Measurements from ENCODE around the gene TOGARAM2.

Gene TOGARAM2

GRCh38 chr2:29014811-29015421, 33.8 kb downstream of the TOGARAM2 start:
- no peak overlapping the region for H3K4me3 ChIP-seq (ENCODE audit: low read depth, low read length)
- no peaks in the 10 kb centered on the region for H3K36me3 ChIP-seq (ENCODE audit: control insufficient read depth, insufficient read depth, low read length)
- no peak overlapping the region for H2AFZ ChIP-seq
- H3K79me2 ChIP-seq = no peaks in the 10 kb centered on the region
- no peaks in the 10 kb centered on the region for H3K27me3 ChIP-seq (ENCODE audit: control insufficient read depth, insufficient read depth, low read length)
- H3K4me1 ChIP-seq = no peaks in the 10 kb centered on the region
- no peak overlapping the region for H3K4me2 ChIP-seq (ENCODE audit: low read length)
- no peak overlapping the region for H3K27ac ChIP-seq
- no peak overlapping the region for H3K9ac ChIP-seq
- no peak for TF ChIP-seq CTCF (IDR thresholded peaks at IDR 0.05)
- no peaks in the 10 kb centered on the region for H3K9me3 ChIP-seq (ENCODE audit: control insufficient read depth, low read length)

GRCh38 chr2:29015701-29016470, 34.8 kb downstream of the TOGARAM2 start:
- no peak overlapping the region for H2AFZ ChIP-seq
- H3K4me3 ChIP-seq (ENCODE audit: low read depth, low read length) = no peak overlapping the region
- no peaks in the 10 kb centered on the region for H3K79me2 ChIP-seq
- H3K9ac ChIP-seq = no peak overlapping the region
- H3K4me1 ChIP-seq = no peaks in the 10 kb centered on the region
- H3K4me2 ChIP-seq (ENCODE audit: low read length) = no peak overlapping the region
- TF ChIP-seq CTCF (IDR thresholded peaks at IDR 0.05) = no peak
- H3K27ac ChIP-seq = no peak overlapping the region
- no peaks in the 10 kb centered on the region for H3K27me3 ChIP-seq (ENCODE audit: control insufficient read depth, insufficient read depth, low read length)
- H3K36me3 ChIP-seq (ENCODE audit: control insufficient read depth, insufficient read depth, low read length) = no peaks in the 10 kb centered on the region
- no peaks in the 10 kb centered on the region for H3K9me3 ChIP-seq (ENCODE audit: control insufficient read depth, low read length)

DNA sequence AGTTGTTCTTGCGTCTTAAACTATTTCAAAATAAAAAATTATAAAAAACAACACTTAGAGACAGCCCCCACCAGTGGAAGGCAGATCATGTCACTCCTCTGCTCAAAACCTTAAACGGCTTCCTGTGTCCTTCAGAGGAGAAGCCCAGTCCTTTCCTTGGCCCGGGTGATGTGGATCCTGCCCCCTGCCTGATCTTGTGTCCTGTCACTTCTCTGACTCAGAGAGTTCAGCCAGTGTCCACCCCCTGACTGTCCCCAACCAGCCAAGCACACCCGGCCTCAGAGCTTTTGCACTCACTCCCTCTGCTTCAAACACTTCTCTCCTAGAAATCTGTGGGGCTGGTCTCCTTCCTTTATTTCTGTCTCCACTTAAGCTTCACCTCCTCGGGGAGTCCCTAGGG, 35.4 kb downstream of the TOGARAM2 start:
- no peak overlapping the region for H3K9ac ChIP-seq
- H3K36me3 ChIP-seq (ENCODE audit: control insufficient read depth, insufficient read depth, low read length) = no peaks in the 10 kb centered on the region
- H3K4me1 ChIP-seq = no peaks in the 10 kb centered on the region
- H3K4me3 ChIP-seq (ENCODE audit: low read depth, low read length) = no peak overlapping the region
- H3K79me2 ChIP-seq = no peaks in the 10 kb centered on the region
- H3K9me3 ChIP-seq (ENCODE audit: control insufficient read depth, low read length) = no peaks in the 10 kb centered on the region
- no peaks in the 10 kb centered on the region for H3K27me3 ChIP-seq (ENCODE audit: control insufficient read depth, insufficient read depth, low read length)
- no peak overlapping the region for H3K4me2 ChIP-seq (ENCODE audit: low read length)
- TF ChIP-seq CTCF (IDR thresholded peaks at IDR 0.05) = no peak
- H2AFZ ChIP-seq = no peak overlapping the region
- no peak overlapping the region for H3K27ac ChIP-seq

- no peak overlapping the region for H3K27ac ChIP-seq
- no peak for TF ChIP-seq CTCF (IDR thresholded peaks at IDR 0.05)
- no peaks in the 10 kb centered on the region for H3K4me1 ChIP-seq
- H3K9me3 ChIP-seq (ENCODE audit: control insufficient read depth, low read length) = no peaks in the 10 kb centered on the region
- H3K79me2 ChIP-seq = no peaks in the 10 kb centered on the region
- H3K4me3 ChIP-seq (ENCODE audit: low read depth, low read length) = no peak overlapping the region
- H3K9ac ChIP-seq = no peak overlapping the region
- no peaks in the 10 kb centered on the region for H3K27me3 ChIP-seq (ENCODE audit: control insufficient read depth, insufficient read depth, low read length)
- no peak overlapping the region for H3K4me2 ChIP-seq (ENCODE audit: low read length)
- H2AFZ ChIP-seq = no peak overlapping the region
- no peaks in the 10 kb centered on the region for H3K36me3 ChIP-seq (ENCODE audit: control insufficient read depth, insufficient read depth, low read length)
These were observed 36.8 kb downstream of the TOGARAM2 start for GRCh38 chr2:29017716-29018435.
